Measurements from ENCODE around the gene SLC28A1. TPM values are rescaled to one million over a fixed set of nuclear protein-coding genes. Genes with fewer than 3 reads are reported as not detected.
"Not testable (repeated sequence)": the region's sequence is repeated elsewhere in the genome, so short reads cannot be mapped to it uniquely, and the experiment has no call there.

SLC28A1 gene, protein sequence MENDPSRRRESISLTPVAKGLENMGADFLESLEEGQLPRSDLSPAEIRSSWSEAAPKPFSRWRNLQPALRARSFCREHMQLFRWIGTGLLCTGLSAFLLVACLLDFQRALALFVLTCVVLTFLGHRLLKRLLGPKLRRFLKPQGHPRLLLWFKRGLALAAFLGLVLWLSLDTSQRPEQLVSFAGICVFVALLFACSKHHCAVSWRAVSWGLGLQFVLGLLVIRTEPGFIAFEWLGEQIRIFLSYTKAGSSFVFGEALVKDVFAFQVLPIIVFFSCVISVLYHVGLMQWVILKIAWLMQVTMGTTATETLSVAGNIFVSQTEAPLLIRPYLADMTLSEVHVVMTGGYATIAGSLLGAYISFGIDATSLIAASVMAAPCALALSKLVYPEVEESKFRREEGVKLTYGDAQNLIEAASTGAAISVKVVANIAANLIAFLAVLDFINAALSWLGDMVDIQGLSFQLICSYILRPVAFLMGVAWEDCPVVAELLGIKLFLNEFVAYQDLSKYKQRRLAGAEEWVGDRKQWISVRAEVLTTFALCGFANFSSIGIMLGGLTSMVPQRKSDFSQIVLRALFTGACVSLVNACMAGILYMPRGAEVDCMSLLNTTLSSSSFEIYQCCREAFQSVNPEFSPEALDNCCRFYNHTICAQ
- under 1 TPM in 3 of 8 experiments, not detected in 5; 0.05 to 0.14 (median 0.14) TPM for total RNA-seq

DNA sequence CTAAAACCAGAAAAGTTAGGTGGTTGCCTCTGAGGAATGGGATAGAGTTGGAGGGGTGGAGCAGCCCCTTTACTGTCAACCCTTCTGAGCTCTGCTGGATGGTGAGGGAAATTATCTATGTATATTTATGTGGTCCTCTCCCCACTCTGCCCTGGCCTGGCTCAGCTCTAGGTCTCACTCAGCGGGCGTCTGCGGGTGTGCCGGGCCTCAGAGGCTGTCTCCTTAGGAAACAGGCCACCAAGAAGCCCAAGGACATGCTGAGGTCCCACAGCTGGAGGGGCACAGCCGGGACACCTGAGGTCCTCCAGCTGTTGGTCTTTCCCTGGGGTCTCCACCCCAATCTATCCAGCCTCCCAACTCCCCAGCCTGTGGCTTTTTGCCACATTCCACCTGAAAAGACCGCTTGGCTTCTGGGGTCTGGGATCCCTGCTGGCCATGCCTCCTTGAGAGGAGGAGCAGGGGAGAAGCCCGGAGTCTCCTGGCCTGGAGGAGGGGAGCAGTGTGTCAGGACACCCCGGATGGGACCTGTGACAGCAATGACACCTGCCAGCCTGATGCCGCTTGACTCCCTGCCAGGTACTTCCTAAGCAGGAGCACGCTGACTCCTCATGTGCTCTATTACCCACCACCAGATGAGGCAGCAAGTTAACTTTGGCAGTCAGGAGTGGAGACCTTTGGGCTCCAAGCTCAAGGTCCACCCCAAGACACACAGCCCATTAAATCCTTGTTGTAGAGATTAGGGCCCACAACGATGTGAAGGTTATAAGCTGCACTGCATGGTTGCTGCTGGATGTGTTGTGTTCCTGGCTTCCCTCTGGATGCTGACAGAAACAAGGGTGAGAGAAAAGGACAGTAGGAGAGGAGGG lies at the start of gene SLC28A1:
Gene SLC28A1, plus strand, starts transcription at position 747 of the 866 bp plus-strand sequence. CDS start 3,099 bp downstream, outside the sequence.
- Histone ChIP-seq H3K4me1 (replicated peaks in 1 of 2) (no peaks in the 10 kb centered on the region), H3K27ac (no peak within 1 kb of the TSS), H3K4me3 (no peak within 1 kb of the TSS)
- ATAC-seq (replicated peaks in 6 of 8), result no peak
- in situ Hi-C loops (cut with MboI; ENCODE audit: low pct_unique_long_range_greater_than_20kb in 2 of 9, low sequenced_read_pairs in 9 of 9, unreplicated experiment in 9 of 9), result no loop called here
- 33 to 100% (median 60%) methylated on average over 1 to 6 of the region's 11 CpGs; no CpG with 5 or more reads in 4 of the 10 experiments for WGBS, 10 experiments

DNA sequence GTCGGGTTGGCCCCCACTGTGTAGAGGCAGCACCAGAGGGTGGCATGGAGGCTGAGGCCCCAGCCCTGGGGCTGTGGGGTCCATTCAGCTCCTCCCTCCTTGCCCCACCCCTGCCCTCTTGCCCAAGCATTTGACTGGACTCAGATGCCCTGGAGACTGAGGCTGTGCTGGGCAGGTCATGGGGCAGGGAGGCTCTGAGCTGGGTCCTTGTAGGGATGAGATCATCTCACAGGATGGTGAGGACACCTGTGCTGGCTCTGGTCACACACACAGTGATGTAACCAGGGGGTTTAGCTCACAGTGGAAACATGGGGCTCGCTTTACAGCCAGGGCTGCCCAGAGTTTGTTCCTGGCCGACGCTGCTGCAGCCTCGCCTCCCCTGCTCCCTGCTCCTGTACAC lies 49.5 kb upstream of the SLC28A1 start:
- no peak overlapping the region for H3K27ac ChIP-seq
- H3K4me1 ChIP-seq (replicated peaks in 1 of 2), result no peaks in the 10 kb centered on the region
- H3K4me3 ChIP-seq, result no peak overlapping the region
- ATAC-seq (replicated peaks in 6 of 8), result peak in 5 of 8 experiments; percentile 23 to 80 (median 44)
- 80 to 100% (median 97%) methylated on average over 1 to 3 of the region's 5 CpGs; no CpG with 5 or more reads in 4 of the 10 experiments for WGBS, 10 experiments
- in situ Hi-C loops (cut with MboI; ENCODE audit: low pct_unique_long_range_greater_than_20kb in 2 of 9, low sequenced_read_pairs in 9 of 9, unreplicated experiment in 9 of 9), result no loop called here

DNA sequence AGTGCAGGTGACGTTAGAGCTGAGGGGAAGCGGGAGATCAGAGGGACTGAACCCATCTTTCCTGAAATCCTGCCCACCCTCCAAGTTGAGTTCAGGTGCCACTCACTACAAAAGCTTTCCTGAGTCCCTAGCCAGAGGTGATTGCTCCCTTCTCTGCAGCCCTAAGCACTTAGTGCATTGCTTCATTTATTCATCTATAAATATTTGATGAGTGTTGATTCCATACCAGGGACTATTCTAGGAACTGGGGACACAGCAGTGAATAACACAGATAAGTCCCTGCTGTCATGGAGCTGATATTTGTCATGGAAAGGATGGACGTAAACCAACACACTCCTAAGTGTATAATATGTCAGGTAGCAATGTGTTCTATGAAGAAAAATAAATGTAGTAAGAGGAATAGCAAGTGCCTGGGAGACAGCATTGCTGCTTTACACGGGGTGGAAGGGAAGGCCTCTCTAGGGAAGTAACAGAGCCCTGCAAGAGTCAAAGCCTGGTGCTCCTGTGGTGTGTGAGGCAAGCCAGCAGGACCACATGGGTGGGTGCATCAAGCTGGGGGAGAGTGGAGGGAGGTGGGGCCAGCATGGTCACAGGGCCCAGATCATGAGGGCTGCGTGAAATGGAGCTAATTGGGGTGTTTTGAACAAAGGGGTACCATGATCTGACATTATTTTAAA lies 48.7 kb upstream of the SLC28A1 start:
- Histone ChIP-seq H3K27ac (no peak overlapping the region), H3K4me1 (replicated peaks in 1 of 2) (no peaks in the 10 kb centered on the region), H3K4me3 (no peak overlapping the region)
- ATAC-seq (replicated peaks in 6 of 8), result peak in 1 of 8 experiments; percentile 4
- 16 to 80% (median 75%) methylated on average over 1 to 5 of the region's 5 CpGs; no CpG with 5 or more reads in 2 of the 10 experiments for WGBS, 10 experiments
- in situ Hi-C loops (cut with MboI; ENCODE audit: low pct_unique_long_range_greater_than_20kb in 2 of 9, low sequenced_read_pairs in 9 of 9, unreplicated experiment in 9 of 9), result no loop called here

DNA sequence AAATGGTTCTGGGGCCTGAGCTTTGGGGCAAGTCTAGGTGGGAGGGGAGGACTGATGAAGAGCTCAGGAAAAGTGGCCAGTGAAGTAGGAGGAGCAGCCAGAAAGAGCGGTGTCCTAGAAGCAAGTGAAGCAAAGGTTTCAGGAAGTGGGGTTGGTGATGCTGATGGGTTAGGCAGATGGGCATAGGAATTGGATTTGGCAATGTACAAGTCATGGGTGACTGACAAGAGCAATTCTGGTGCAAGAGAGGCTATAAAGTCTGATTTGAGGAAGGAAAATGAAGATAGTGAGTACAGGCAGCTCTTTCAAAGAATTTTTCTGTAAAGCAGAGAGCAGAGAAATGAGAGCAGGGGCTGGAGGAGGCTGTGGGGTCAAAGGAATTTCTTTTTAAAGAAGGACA lies 47.6 kb upstream of the SLC28A1 start:
- no peak for ATAC-seq (replicated peaks in 6 of 8)
- no peaks in the 10 kb centered on the region for H3K4me1 ChIP-seq (replicated peaks in 1 of 2)
- in situ Hi-C loops (cut with MboI; ENCODE audit: low pct_unique_long_range_greater_than_20kb in 2 of 9, low sequenced_read_pairs in 9 of 9, unreplicated experiment in 9 of 9), result no loop called here
- H3K4me3 ChIP-seq, result no peak overlapping the region
- WGBS, 10 experiments, result 91 to 100% (median 100%) methylated on average over 1 of the region's 1 CpG; no CpG with 5 or more reads in 7 of the 10 experiments
- no peak overlapping the region for H3K27ac ChIP-seq

DNA sequence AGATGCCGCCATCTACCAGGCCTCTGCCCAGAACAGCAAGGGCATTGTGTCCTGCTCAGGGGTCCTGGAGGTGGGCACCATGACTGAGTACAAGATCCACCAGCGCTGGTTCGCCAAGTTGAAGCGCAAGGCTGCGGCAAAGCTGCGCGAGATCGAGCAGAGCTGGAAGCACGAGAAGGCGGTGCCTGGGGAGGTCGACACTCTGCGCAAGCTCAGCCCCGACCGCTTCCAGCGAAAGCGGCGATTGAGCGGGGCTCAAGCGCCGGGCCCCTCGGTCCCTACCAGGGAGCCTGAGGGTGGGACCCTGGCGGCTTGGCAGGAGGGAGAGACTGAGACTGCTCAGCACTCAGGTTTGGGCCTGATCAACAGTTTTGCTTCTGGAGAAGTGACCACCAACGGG lies 44.7 kb upstream of the SLC28A1 start:
- no peak overlapping the region for H3K27ac ChIP-seq
- H3K4me1 ChIP-seq (replicated peaks in 1 of 2), result no peaks in the 10 kb centered on the region
- no peak for ATAC-seq (replicated peaks in 6 of 8)
- in situ Hi-C loops (cut with MboI; ENCODE audit: low pct_unique_long_range_greater_than_20kb in 2 of 9, low sequenced_read_pairs in 9 of 9, unreplicated experiment in 9 of 9), result no loop called here
- no peak overlapping the region for H3K4me3 ChIP-seq
- 83 to 100% (median 95%) methylated on average over 1 to 7 of the region's 23 CpGs; no CpG with 5 or more reads in 6 of the 10 experiments for WGBS, 10 experiments

DNA sequence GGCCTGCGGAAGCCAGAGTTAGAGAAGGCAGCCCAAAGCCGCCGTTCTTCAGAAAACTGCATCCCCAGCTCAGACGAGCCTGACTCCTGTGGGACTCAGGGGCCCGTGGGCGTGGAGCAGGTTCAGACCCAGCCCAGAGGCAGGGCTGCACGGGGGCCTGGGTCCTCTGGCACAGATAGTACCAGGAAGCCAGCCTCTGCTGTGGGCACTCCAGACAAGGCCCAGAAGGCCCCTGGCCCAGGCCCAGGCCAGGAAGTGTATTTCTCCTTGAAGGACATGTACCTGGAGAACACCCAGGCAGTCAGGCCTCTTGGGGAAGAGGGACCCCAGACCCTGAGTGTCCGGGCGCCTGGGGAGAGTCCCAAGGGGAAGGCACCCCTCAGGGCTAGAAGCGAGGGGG lies 44.2 kb upstream of the SLC28A1 start:
- ATAC-seq (replicated peaks in 6 of 8), result no peak
- H3K27ac ChIP-seq, result no peak overlapping the region
- no peaks in the 10 kb centered on the region for H3K4me1 ChIP-seq (replicated peaks in 1 of 2)
- in situ Hi-C loops (cut with MboI; ENCODE audit: low pct_unique_long_range_greater_than_20kb in 2 of 9, low sequenced_read_pairs in 9 of 9, unreplicated experiment in 9 of 9), result no loop called here
- WGBS, 10 experiments, result 87% methylated on average over 3 of the region's 10 CpGs; no CpG with 5 or more reads in 9 of the 10 experiments
- no peak overlapping the region for H3K4me3 ChIP-seq

DNA sequence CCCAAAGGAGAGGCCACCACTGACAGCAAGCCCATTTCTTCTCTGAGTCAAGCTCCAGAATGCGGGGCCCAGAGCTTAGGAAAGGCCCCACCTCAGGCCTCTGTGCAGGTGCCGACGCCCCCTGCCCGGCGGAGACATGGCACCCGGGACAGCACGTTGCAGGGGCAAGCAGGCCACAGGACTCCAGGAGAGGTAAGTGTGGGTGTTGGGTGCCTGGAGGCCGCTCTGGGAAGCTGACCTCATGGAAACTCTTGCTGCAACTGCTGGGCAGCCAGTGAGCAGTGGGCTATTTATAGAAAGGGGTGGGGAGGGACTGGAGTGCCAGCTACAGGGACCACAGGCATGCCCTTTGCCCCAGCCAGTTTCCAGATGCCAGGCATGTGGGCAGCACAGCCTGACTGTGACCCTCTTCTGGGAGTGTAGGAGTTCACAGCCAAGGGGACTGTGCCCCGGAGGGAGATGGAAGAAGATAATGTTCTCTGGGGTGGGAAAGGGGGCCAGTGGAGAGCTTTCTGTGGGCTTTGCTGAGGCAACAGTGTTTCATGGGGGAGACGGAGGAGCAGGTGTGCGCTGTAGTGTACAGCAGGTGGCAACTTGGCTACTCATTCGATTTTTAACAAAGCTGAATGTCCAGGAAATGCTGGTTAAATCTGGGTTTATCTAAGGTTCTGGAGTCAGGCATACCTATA lies 43.6 kb upstream of the SLC28A1 start:
- no peak overlapping the region for H3K27ac ChIP-seq
- H3K4me3 ChIP-seq, result no peak overlapping the region
- WGBS, 10 experiments, result 40 to 88% (median 77%) methylated on average over 1 to 4 of the region's 12 CpGs; no CpG with 5 or more reads in 4 of the 10 experiments
- in situ Hi-C loops (cut with MboI; ENCODE audit: low pct_unique_long_range_greater_than_20kb in 2 of 9, low sequenced_read_pairs in 9 of 9, unreplicated experiment in 9 of 9), result no loop called here
- ATAC-seq (replicated peaks in 6 of 8), result peak in 5 of 8 experiments; percentile 32 to 96 (median 86)
- H3K4me1 ChIP-seq (replicated peaks in 1 of 2), result no peaks in the 10 kb centered on the region

DNA sequence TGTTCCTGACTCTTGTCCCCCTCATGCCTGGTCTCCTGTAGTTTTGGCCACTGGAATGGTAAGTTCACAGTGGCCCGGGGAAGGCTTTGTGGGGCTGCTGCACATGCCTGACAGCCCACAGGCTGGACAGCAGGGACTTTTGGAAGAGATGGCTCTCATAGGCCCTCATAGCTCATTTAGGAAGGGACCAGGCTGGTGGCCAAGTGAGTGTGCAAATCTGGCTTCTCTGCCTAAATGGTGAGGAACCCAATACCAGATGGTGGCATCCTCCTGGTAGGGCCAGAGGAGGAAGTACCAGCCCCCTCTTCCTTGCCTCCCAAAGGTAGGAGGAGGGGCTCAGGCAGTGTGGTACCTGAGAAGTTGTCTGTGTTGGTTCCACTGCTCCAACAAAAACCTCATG lies 41.7 kb upstream of the SLC28A1 start:
- ATAC-seq (replicated peaks in 6 of 8), result no peak
- H3K27ac ChIP-seq, result no peak overlapping the region
- H3K4me1 ChIP-seq (replicated peaks in 1 of 2), result no peaks in the 10 kb centered on the region
- in situ Hi-C loops (cut with MboI; ENCODE audit: low pct_unique_long_range_greater_than_20kb in 2 of 9, low sequenced_read_pairs in 9 of 9, unreplicated experiment in 9 of 9), result no loop called here
- no peak overlapping the region for H3K4me3 ChIP-seq
- 100% methylated on average over 1 of the region's 1 CpG; no CpG with 5 or more reads in 9 of the 10 experiments for WGBS, 10 experiments

DNA sequence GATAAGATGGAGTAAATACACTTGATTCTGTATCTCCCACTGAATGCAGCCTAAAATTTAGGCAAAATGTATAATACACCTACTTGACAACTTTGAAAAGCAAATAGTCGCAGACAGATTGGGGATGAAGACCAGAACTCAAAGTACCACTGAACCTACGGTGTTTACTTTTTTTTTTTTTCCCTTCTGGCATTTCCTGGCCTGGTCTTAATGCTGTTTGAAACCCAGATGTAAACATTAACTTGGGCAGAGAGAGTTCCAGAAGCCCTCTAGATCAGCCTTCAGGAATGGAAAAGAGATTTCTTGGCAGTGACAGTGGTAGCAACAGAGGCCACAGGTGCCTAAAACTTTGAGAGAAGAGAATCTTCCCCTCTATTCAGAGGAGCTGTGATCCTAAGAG lies 39.5 kb upstream of the SLC28A1 start:
- ATAC-seq (replicated peaks in 6 of 8), result no peak

DNA sequence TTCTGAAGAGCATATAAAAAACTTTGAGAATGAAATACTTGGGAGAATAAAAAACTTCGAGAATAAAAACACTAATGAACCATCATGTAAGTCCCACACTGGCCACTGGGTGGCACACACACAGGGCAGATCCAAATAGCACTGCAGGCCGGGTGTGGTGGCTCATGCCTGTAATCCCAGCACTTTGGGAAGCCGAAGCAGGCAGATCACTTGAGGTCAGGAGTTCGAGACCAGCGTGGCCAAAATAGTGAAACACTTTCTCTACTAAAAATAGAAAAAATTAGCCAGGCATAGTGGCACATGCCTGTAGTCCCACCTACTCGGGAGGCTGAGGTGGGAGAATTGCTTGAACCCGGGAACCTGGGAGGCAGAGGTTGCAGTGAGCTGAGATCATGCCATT lies 38.8 kb upstream of the SLC28A1 start:
- H3K4me3 ChIP-seq; H3K4me1 ChIP-seq (replicated peaks in 1 of 2); H3K27ac ChIP-seq; in situ Hi-C loops (cut with MboI; ENCODE audit: low pct_unique_long_range_greater_than_20kb in 2 of 9, low sequenced_read_pairs in 9 of 9, unreplicated experiment in 9 of 9): not testable (repeated sequence)
- peak in 3 of 8 experiments; percentile 55 to 65 (median 63) for ATAC-seq (replicated peaks in 6 of 8)
- WGBS, 10 experiments, result 0 to 95% (median 65%) methylated on average over 1 to 7 of the region's 7 CpGs

More for the DNA sequence above, 39.5 kb upstream of the SLC28A1 start:
- H3K4me3 ChIP-seq, result no peak overlapping the region
- in situ Hi-C loops (cut with MboI; ENCODE audit: low pct_unique_long_range_greater_than_20kb in 2 of 9, low sequenced_read_pairs in 9 of 9, unreplicated experiment in 9 of 9), result no loop called here
- 0 to 100% (median 69%) methylated on average over 1 to 2 of the region's 2 CpGs; no CpG with 5 or more reads in 2 of the 10 experiments for WGBS, 10 experiments
- no peaks in the 10 kb centered on the region for H3K4me1 ChIP-seq (replicated peaks in 1 of 2)
- H3K27ac ChIP-seq, result no peak overlapping the region

DNA sequence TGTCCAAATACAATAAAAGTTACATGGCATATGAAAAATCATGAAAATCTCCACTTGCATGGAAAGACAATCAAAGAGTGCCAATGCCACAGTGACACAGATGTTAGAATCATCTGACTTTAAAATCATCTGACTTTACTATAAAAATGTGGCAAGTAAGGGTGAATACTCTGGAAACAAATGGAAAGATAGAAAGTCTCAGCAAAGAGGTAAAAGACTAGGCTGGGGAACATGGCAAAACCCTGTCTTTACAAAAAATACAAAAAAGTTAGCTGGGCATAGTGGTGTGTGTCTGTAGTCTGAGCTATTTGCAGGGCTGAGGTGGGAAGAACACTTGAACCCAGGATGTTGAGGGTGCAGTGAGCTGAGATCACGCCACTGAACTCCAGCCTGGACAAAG lies 38.2 kb upstream of the SLC28A1 start:
- H3K4me1 ChIP-seq (replicated peaks in 1 of 2), result no peaks in the 10 kb centered on the region
- WGBS, 10 experiments, result 29 to 100% (median 90%) methylated on average over 1 of the region's 1 CpG; no CpG with 5 or more reads in 4 of the 10 experiments
- no peak for ATAC-seq (replicated peaks in 6 of 8)
- no peak overlapping the region for H3K4me3 ChIP-seq
- in situ Hi-C loops (cut with MboI; ENCODE audit: low pct_unique_long_range_greater_than_20kb in 2 of 9, low sequenced_read_pairs in 9 of 9, unreplicated experiment in 9 of 9), result no loop called here
- no peak overlapping the region for H3K27ac ChIP-seq

DNA sequence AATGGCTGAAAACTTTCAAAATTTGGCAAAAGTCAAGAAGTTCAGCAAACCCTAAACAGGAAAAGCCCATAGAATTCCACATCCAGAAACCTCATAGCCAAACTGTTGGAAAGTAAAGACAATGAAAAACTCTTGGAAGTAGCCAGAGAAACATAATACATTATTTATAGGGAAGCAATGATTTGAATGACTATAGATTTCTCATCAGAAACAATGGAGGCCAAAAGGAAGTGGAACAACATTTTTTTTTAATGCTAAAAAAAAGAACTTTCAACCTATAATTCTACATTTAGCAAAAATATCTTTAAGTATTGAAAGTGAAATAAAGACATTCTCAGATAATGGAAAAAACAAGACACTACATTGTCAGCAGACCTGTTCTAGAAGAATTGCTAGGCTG lies 37.1 kb upstream of the SLC28A1 start:
- H3K4me3 ChIP-seq, result no peak overlapping the region
- in situ Hi-C loops (cut with MboI; ENCODE audit: low pct_unique_long_range_greater_than_20kb in 2 of 9, low sequenced_read_pairs in 9 of 9, unreplicated experiment in 9 of 9), result no loop called here
- H3K27ac ChIP-seq, result no peak overlapping the region
- H3K4me1 ChIP-seq (replicated peaks in 1 of 2), result no peaks in the 10 kb centered on the region
- no peak for ATAC-seq (replicated peaks in 6 of 8)
